ENCODE data around the gene PLA2G4E.

PLA2G4E gene, protein sequence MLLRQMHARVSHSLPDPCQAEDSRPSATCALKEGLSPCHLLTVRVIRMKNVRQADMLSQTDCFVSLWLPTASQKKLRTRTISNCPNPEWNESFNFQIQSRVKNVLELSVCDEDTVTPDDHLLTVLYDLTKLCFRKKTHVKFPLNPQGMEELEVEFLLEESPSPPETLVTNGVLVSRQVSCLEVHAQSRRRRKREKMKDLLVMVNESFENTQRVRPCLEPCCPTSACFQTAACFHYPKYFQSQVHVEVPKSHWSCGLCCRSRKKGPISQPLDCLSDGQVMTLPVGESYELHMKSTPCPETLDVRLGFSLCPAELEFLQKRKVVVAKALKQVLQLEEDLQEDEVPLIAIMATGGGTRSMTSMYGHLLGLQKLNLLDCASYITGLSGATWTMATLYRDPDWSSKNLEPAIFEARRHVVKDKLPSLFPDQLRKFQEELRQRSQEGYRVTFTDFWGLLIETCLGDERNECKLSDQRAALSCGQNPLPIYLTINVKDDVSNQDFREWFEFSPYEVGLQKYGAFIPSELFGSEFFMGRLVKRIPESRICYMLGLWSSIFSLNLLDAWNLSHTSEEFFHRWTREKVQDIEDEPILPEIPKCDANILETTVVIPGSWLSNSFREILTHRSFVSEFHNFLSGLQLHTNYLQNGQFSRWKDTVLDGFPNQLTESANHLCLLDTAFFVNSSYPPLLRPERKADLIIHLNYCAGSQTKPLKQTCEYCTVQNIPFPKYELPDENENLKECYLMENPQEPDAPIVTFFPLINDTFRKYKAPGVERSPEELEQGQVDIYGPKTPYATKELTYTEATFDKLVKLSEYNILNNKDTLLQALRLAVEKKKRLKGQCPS
- long read RNA-seq, donor 1: 0 reads
- long read RNA-seq, donor 2: 0 reads
- long read RNA-seq, donor 3: 0 reads
- long read RNA-seq, donor 4: 0 reads
- long read RNA-seq, donor 5: 0 reads
- long read RNA-seq, donor 6: 0 reads
- long read RNA-seq, donor 7: 0 reads
- long read RNA-seq, donor 8: 0 reads

DNA sequence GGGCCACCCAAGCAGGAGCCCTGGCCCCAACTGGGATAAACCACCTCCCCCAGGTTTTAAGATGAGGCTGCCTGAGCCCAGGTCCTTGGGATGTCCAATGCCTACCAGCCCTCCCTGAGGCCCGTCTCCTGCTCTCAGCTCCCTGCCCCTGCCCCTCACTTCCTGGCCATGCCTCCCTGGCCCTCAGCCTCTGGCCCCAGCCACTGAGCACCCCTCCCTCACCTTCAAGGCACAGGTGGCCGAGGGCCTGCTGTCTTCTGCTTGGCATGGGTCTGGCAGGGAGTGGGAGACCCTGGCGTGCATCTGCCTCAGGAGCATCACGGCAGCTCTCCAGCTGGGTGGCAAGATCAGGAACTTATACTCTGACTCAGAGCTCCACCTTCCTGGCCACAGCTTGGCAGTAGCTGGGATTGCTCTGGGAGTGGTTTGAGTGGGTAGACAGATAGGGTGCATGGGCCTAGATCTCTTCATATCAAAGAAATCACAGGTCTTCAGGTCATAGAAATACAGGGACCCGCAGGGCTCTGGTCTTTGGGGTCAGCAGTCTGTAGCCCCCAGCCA is at the start of gene PLA2G4E:
Gene PLA2G4E, minus strand, starts transcription at position 330 of the 561 bp plus-strand sequence. Its CDS starts 12 bp downstream, at position 318.
- DNase-seq: no peak

- DNase-seq: no peak
These were observed 49.6 kb upstream of the PLA2G4E start for GRCh38 chr15:42070279-42070975.

GRCh38 chr15:42069496-42070278 is 48.8 kb upstream of the PLA2G4E start:
- no peak for DNase-seq

GRCh38 chr15:42069025-42069424 is 48.2 kb upstream of the PLA2G4E start:
- no peak for DNase-seq

DNA sequence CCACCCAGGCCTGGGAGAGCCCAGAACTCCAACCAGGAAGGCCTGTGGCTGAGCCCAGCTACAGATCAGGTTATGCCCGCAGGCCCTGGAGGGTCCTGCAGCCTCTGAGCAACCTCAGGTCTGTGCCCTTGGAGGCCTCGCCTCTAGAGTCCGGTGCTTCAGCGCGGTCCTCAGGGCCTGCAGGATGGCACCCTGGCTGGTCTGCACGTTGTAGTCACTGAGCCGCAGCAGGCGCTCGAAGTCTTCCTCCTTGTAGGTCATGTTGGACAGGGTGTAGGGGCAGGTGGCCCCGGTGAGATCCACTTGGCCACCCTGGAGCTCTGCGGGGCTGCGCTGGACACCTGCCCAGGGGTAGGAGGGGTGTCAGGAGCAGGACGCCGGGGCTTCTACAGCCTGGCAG is 47.8 kb upstream of the PLA2G4E start:
- no peak for DNase-seq

- no peak for DNase-seq
These were observed 46.0 kb upstream of the PLA2G4E start for GRCh38 chr15:42066764-42067415.

DNA sequence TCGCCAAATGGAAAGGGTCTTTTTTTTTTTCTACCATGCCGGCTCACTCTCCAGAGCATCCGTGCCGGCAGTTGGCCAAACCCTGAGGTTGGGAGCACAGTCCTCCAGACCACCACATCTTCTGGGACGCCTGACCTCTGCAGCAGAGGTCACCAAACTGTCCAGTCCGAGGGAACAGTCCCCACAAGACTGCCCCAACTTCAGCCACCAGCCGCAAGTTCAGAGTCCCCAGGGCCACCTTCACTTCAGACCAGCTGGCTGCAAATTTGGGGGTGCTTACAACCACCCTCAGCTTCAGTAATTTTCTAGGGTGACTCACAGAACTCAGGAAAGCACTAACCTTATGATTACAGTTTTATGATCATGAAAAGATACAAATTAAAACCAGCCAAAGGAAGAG is 44.6 kb upstream of the PLA2G4E start:
- DNase-seq: no peak

DNA sequence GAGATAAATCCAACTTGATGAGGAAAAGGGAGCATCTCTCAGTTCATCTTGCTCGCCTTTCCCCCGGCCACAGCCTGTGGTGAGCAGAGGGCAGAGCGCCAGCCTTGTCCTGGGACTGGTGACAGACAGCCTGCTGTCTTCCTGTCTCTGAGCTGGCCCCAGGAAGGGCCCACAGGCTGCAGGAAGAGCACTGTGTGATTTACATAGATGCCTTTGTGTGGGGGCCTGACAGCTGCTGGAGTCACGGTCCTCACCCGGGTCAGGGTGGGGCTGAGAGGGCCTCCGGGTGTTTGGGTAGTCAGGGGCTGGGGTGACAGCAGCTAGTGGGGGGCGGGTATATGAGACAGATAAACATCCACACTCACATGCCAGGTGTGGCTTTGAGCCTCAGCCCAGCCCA is 44.2 kb upstream of the PLA2G4E start:
- no peak for DNase-seq

- no peak for DNase-seq
These were observed 43.4 kb upstream of the PLA2G4E start for GRCh38 chr15:42064271-42064670.

DNA sequence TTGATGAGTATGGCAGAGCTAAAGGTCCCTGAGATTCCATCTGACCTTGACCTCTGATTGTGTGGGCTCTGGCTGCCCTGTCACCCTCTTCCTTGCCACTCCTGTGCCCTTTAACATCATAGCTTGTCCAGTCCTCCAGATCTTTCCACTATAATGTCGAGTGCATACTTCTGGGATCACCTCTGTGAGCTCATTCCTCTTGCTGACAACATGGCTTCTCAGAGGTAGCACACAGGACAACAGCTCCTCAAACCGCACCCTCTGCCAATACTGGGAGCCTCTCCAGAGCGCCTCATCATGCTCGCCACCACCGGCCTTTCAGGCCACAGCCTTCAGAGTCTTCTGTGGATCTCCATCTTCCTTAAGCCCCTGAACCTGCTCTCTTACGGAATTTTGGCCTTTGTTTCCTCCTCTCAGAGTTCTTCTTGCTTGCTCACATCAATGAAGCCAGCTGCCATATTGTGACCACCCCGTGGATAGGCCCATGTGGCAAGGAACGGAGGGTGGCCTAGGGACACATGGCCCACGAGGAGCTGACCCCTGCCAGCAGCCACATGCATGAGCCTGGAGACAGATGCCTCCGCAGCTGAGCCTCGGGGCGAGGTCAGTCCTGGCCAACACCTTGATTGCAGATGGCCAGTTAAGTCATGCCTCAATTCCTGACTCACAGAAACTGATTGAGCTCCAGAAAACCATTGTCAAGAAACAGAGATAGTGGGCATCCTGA is 42.4 kb upstream of the PLA2G4E start:
- no peak for DNase-seq

GRCh38 chr15:42062284-42062806 is 41.5 kb upstream of the PLA2G4E start:
- DNase-seq: no peak

- DNase-seq: no peak
These were observed 40.0 kb upstream of the PLA2G4E start for GRCh38 chr15:42060797-42061196.

DNA sequence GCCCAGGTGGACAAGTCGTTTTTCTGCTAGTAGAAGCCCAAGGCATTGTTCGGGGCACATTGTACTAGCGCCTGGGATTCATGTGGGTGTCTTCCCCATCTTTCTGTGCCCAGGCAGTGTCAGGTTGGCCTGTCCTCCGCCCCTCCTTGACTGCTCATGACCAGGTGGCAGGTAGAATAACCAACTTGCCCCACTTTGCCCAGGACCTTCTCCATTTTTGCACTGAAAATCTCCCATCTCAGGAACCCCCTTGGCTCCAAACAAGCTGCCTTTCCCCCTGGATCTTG is 39.6 kb upstream of the PLA2G4E start:
- no peak for DNase-seq

GRCh38 chr15:42059661-42060476 is 39.0 kb upstream of the PLA2G4E start:
- DNase-seq: no peak

DNA sequence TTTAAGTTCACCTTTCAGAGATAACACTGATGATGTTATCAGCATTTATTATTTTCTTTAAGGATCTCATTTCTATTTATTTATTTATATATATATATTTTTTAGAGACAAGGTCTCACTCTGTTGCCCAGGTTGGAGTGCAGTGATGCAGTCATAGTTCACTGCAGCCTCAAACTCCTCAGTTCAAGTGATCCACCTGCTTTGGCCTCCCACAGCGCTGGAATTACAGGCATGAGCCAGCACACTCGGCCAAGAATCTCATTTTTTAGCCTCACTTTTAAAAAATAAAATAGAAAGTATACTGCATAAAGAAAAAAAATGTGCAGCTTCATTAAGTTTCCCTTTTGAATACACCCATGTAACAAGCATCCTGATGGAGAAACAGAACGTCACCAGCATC is 37.9 kb upstream of the PLA2G4E start:
- DNase-seq: no peak

DNA sequence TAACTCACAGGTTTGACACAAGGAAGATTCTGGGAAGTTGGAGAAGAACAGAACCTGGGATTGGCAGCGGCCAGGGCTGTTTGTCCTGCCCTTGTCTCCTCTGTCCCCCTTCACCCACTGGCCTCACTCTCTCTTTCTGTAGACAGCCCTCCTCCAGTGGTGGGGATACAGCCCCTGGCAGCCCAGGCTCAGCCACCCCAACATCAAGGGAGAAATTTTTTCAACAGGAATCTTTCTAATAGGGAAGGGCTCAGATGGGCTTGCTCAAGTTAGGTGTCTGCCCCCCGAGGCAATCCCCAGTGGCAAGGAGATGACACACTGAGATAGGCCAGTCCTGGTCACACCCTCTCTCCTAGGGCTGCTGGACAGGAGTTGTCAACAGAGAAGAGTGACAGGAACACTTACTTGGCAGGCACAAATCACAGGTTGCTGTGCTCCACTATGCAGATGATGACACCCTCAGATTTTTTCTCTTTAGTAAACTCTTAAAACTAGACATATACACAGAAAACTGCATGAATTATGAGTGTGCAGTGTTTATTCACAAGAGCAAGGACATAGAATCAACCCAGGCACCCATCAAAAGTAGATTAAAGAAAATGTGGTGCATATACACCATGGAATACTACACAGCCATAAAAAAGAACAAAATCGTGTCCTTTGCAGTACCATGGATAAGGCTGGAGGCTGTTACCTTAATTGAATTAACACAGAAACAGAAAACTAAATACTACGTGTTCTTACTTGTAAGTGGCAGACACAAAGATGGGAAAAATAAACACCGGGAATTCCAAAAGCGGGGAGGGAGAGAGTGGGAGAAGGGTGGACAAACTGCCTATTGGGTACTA is 37.2 kb upstream of the PLA2G4E start:
- no peak for DNase-seq

DNA sequence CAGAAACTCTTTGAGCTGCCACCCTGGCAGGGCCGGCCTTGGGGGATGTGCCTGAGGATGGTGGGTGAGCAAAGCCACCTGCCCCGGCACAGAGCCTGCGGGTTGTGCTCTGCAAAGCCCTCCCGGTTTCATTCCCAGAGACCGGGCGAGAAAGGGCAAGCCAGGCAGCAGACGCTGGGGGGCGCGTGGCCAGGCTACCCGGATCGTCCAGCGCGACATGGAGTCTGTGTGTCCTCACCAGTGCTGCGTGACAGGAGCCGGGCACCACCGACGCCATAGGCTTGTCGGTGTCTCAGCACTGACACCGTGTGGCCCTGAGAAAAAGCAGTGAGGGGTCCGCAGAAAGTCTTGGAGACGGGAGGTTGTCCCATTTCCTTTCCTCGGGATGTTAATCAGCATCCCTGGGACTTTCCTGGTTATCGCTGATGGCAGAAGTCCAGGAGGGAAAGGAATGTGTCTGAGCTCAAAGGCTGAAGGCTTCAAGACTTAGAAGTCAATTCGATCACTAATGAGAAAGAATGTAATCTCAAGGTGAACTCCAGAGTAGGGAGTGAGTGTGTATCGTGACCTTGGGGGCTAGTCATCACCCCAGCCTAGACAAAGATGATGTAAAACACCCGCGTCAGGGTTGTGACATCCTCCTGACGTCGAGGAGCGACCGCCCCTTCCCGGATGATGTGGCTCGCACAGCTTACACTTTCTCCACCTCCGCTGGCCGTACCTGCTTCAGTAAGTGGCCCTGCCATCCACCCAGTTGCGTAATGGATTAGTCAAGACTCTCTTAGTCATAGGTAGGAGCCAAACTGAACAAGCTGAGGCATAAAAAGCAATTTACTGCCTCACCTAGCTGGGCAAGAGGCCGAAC is 36.3 kb upstream of the PLA2G4E start:
- peak; percentile 72 for DNase-seq

Measured in right kidney (tissue), 9 donors.